Stomach smooth muscle (tissue), 2 donors: ENCODE measurements around the gene RGS16.

Source experiments
- H3K27ac ChIP-seq: one replicate; pipeline ENCODE4 v1.7.0; 2013; ENCODE audit warnings: mild to moderate bottlenecking, low read length, inconsistent platforms
- H3K27me3 ChIP-seq, 2 donors: one replicate each; pipeline ENCODE4 v1.7.0; 2013; ENCODE audit warnings: low read length in 2 of 2; ENCODE audit not compliant: insufficient read depth in 2 of 2, control insufficient read depth in 1 of 2
- H3K36me3 ChIP-seq, 2 donors: one replicate each; pipeline ENCODE4 v1.7.0; 2013; ENCODE audit warnings: low read length in 2 of 2; ENCODE audit not compliant: control insufficient read depth in 2 of 2, insufficient read depth in 2 of 2
- H3K4me1 ChIP-seq: one replicate; pipeline ENCODE4 v1.7.0; 2013; ENCODE audit warnings: low read length; ENCODE audit not compliant: control insufficient read depth, insufficient read depth
- H3K4me3 ChIP-seq, 2 donors: one replicate each; pipeline ENCODE4 v1.7.0; 2013; ENCODE audit warnings: low read length in 2 of 2
- H3K9ac ChIP-seq, 2 donors: one replicate each; pipeline ENCODE4 v1.7.0; 2013; ENCODE audit warnings: low read length in 2 of 2, mild to moderate bottlenecking in 1 of 2
- H3K9me3 ChIP-seq, 2 donors: one replicate each; pipeline ENCODE4 v1.7.0; 2013; ENCODE audit warnings: low read length in 2 of 2; ENCODE audit not compliant: control insufficient read depth in 2 of 2
- donor health status: healthy.
- donor health status: Pancreatic carcinoma.

Gene RGS16

DNA sequence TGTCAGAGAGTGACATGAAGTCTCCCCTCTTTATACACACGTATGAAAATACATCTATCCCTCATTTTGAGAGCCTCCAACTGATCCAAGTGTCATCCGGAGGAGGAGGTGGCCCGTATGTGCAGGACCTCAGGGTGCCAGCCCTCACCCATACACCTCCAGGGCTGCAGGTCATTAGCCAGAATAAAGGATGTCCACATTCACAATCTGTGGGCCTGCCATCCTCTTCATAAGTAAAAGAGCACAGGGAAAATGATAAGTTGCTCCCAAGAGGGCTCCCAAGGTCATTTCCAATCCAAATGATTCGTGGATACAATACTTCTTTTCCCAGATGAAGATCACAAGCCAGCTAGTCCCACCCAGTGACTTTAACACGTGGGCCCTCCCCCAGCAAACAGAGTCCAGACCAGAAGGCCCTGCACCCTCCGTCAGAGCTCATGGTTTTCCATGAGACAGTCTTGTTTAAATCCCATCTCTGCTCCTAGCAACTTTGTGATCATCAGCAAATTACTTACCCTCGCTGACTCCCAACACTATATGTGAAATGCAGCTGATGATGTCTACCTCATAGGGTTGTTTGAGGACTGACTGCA is 43.7 kb downstream of the RGS16 start:
- Histone ChIP-seq H3K27me3 (no peaks in the 10 kb centered on the region), H3K4me1 (no peaks in the 10 kb centered on the region), H3K9me3 (no peaks in the 10 kb centered on the region), H3K27ac (no peak overlapping the region), H3K36me3 (no peaks in the 10 kb centered on the region), H3K9ac (no peak overlapping the region), H3K4me3 (no peak overlapping the region)

DNA sequence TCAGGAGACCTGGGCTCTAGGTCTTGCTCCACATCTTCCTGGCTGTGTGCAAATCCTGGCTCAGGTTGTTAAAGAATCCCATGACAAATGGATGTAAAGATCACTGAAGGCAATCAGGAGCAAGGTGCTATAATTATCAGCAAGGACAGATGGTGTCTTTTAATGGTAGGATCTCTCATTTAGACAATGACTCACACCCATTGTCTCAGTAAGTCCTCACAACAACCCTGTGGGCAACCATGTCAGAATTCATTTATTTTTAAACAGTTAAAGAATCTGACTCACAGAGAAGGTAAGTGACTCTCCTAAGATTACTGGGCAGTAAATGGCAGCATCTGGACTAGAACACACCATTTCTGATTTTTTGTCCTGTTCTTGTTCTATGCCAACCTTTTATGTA is 47.9 kb downstream of the RGS16 start:
- Histone ChIP-seq H3K36me3 (no peaks in the 10 kb centered on the region), H3K9me3 (peaks cover 4 to 7% of the 10 kb centered on the region in 2 donors), H3K27ac (no peak overlapping the region), H3K27me3 (no peaks in the 10 kb centered on the region), H3K4me1 (no peaks in the 10 kb centered on the region), H3K9ac (no peak overlapping the region), H3K4me3 (no peak overlapping the region)

DNA sequence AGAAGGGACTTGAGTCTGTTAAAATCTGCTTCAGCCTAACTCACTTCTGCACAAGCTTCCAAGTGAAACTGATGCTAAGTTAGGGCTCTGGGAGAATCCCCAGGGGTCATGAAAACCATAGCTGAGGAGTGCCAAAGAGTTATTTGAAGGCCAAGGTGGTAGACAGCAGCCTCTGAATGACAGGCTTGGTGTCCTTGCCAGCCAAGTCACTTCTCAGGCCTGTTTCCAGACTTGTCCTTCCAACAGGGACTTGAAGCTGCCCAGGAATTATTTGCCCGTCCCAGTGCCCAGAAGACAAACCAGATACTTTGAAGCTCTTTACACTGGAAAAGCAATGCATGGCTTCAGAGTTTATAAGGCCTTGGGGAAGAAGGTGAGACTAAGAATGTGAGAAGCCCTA is 48.7 kb downstream of the RGS16 start:
- Histone ChIP-seq H3K9ac (no peak overlapping the region), H3K4me3 (no peak overlapping the region), H3K4me1 (no peaks in the 10 kb centered on the region), H3K9me3 (peaks cover 4 to 7% of the 10 kb centered on the region in 2 donors), H3K36me3 (no peaks in the 10 kb centered on the region), H3K27ac (no peak overlapping the region), H3K27me3 (no peaks in the 10 kb centered on the region)

DNA sequence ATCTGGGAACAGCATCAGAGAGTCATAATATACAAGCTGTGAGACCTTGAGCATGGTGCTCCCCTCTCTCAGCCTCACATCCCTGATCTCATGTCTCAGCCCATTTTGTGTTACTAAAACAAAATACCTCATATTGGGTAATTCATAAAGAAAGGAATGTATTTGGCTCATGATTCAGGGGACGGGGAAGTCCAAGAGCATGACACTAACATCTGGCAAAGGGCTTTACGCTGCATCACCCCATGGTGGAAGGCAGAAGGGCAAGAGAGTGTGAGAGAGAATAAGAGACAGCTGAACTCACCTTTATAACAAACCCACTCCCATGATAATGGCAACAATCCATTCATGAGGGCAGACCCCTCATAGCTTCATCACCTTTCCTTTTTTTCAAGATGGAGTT is 51.7 kb downstream of the RGS16 start:
- H3K27ac ChIP-seq, result no peak overlapping the region
- H3K4me1 ChIP-seq, result no peaks in the 10 kb centered on the region
- no peaks in the 10 kb centered on the region for H3K27me3 ChIP-seq
- H3K9me3 ChIP-seq, result peaks cover 4 to 7% of the 10 kb centered on the region in 2 donors
- H3K36me3 ChIP-seq, result no peaks in the 10 kb centered on the region
- no peak overlapping the region for H3K4me3 ChIP-seq
- H3K9ac ChIP-seq, result no peak overlapping the region

DNA sequence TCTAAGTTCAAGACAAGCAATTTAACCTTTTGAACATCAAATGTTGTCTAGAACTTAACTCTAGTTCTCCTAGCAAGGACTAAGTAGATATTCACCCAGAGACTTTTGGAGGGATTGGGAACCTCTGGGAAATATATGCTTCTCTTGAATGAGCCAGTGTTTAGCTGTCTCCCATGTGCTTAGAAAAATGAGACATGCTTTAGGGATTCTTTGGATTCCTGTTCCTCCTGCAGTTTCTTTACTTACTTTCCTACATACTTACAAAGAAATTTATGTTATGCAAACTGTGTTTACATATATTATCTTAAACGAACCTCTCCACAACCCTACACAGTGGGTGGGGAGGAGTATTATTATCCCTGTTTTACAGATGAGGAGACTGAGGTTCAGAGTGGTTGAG is 54.4 kb downstream of the RGS16 start:
- no peaks in the 10 kb centered on the region for H3K4me1 ChIP-seq
- H3K9me3 ChIP-seq, result peaks cover 4 to 7% of the 10 kb centered on the region in 2 donors
- H3K27ac ChIP-seq, result no peak overlapping the region
- no peak overlapping the region for H3K4me3 ChIP-seq
- no peak overlapping the region for H3K9ac ChIP-seq
- no peaks in the 10 kb centered on the region for H3K27me3 ChIP-seq
- no peaks in the 10 kb centered on the region for H3K36me3 ChIP-seq

DNA sequence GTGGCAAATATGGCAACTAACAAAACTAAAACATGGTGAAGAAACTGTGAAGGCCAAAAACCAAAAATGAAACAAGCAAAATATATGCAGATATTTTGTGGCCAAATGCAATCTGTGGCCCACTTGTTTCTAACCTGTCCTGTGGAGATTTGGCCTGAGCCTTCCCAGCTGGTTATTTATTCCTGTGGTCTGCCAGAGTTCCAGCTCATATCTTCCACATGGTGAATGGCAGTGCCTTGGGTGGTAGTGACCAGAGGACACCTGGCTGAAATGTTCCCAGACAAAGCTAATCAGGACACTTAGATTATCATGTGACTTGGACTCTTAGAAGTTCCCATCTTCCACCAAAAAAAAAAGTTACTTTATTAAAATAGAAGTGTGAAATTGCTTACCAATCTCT is 54.8 kb downstream of the RGS16 start:
- no peaks in the 10 kb centered on the region for H3K27me3 ChIP-seq
- H3K36me3 ChIP-seq, result no peaks in the 10 kb centered on the region
- no peak overlapping the region for H3K27ac ChIP-seq
- H3K9me3 ChIP-seq, result peaks cover 4 to 7% of the 10 kb centered on the region in 2 donors
- no peaks in the 10 kb centered on the region for H3K4me1 ChIP-seq
- no peak overlapping the region for H3K4me3 ChIP-seq
- no peak overlapping the region for H3K9ac ChIP-seq
